PC-3 (cell line): ENCODE measurements around the gene CLASP2.

Experiments used
- CTCF ChIP-seq: fragments of 300-600 bp; sonication (generic); conservative IDR thresholded peaks from 2 replicates; pipeline ENCODE4 v1.5.1; 2017; ENCODE audit warnings: antibody characterized with exemption, low read depth, mild to moderate bottlenecking, low read length
- EZH2 ChIP-seq: fragments of 300-600 bp; sonication (generic); IDR thresholded peaks from one replicate; pipeline ENCODE4 v1.6.1; 2017; ENCODE audit warnings: antibody characterized with exemption, mild to moderate bottlenecking, low read length; ENCODE audit not compliant: unreplicated experiment

GRCh38 chr3:33537133-33537532, 180.9 kb downstream of the CLASP2 start:
- no peak for TF ChIP-seq CTCF
- TF ChIP-seq EZH2: no peak
